ENCODE measurements around the gene ARIH2.
A peak's percentile ranks its signal among the peaks of the same experiment; 100 is the strongest.

ARIH2 gene

GRCh38 chr3:48926425-48927392, 8.1 kb downstream of the ARIH2 start:
- no peaks in the 10 kb centered on the region for H3K27me3 ChIP-seq
- peaks cover 43 to 71% (median 48%) of the 10 kb centered on the region in 10 experiments for H3K4me1 ChIP-seq
- H3K4me2 ChIP-seq, result peak overlapping the region; percentile 43 to 84 (median 71)
- no peaks in the 10 kb centered on the region for H3K9me3 ChIP-seq (replicated peaks in 1 of 11)
- H4K20me1 ChIP-seq, result peaks cover 91 to 100% (median 99%) of the 10 kb centered on the region in 11 experiments; a peak in 21 of 22 replicates
- no peak for TF ChIP-seq Cebpa-rat (IDR thresholded peaks at IDR 0.05)
- H3K27ac ChIP-seq, result peak overlapping the region in 6 of 11 experiments; percentile 1 to 65 (median 26); a peak in 7 of 22 replicates
- peak overlapping the region in 4 of 11 experiments; percentile 17 to 49 (median 34); a peak in 4 of 22 replicates for H3K9ac ChIP-seq
- no peak overlapping the region; a peak in 1 of 20 replicates for H3K4me3 ChIP-seq
- peaks cover 78 to 100% (median 98%) of the 10 kb centered on the region in 11 experiments for H3K36me3 ChIP-seq

- Histone ChIP-seq H3K27ac (peak overlapping the region in 5 of 11 experiments; percentile 1 to 65 (median 35); a peak in 9 of 22 replicates), H3K9ac (no peak overlapping the region), H4K20me1 (peaks cover 92 to 100% (median 99%) of the 10 kb centered on the region in 11 experiments; a peak in 21 of 22 replicates), H3K4me3 (peak overlapping the region in 1 of 10 experiments; percentile 32; a peak in 3 of 20 replicates), H3K4me1 (peaks cover 38 to 76% (median 44%) of the 10 kb centered on the region in 10 experiments), H3K36me3 (peaks cover 69 to 100% (median 99%) of the 10 kb centered on the region in 11 experiments), H3K27me3 (no peaks in the 10 kb centered on the region), H3K9me3 (replicated peaks in 1 of 11) (no peaks in the 10 kb centered on the region; a peak in 2 of 22 replicates), H3K4me2 (peak overlapping the region; percentile 43 to 84 (median 71))
- peak in 3 of 11 experiments; percentile 56 to 79 (median 63); a peak in 4 of 22 replicates for TF ChIP-seq Cebpa-rat (IDR thresholded peaks at IDR 0.05)
Measured at GRCh38 chr3:48927928-48928327, 9.3 kb downstream of the ARIH2 start.

GRCh38 chr3:48928679-48929078, 10.0 kb downstream of the ARIH2 start:
- H3K4me1 ChIP-seq, result peaks cover 38 to 76% (median 44%) of the 10 kb centered on the region in 10 experiments
- peak overlapping the region in 1 of 11 experiments; percentile 52; a peak in 1 of 22 replicates for H3K9ac ChIP-seq
- no peaks in the 10 kb centered on the region for H3K27me3 ChIP-seq
- no peak overlapping the region for H3K4me3 ChIP-seq
- H3K36me3 ChIP-seq, result peaks cover 69 to 100% (median 100%) of the 10 kb centered on the region in 11 experiments
- TF ChIP-seq Cebpa-rat (IDR thresholded peaks at IDR 0.05), result no peak
- H4K20me1 ChIP-seq, result peaks cover 95 to 100% (median 100%) of the 10 kb centered on the region in 11 experiments; a peak in 21 of 22 replicates
- H3K9me3 ChIP-seq (replicated peaks in 1 of 11), result no peaks in the 10 kb centered on the region; a peak in 2 of 22 replicates
- peak overlapping the region; percentile 16 to 84 (median 71); a peak in 20 of 22 replicates for H3K4me2 ChIP-seq
- H3K27ac ChIP-seq, result peak overlapping the region in 3 of 11 experiments; percentile 20 to 65 (median 32); a peak in 4 of 22 replicates

GRCh38 chr3:48929358-48930035, 10.9 kb downstream of the ARIH2 start:
- Histone ChIP-seq H3K4me2 (peak overlapping the region in 10 of 11 experiments; percentile 16 to 84 (median 70); a peak in 18 of 22 replicates), H3K9ac (peak overlapping the region in 1 of 11 experiments; percentile 52; a peak in 1 of 22 replicates), H3K27ac (peak overlapping the region in 2 of 11 experiments; percentile 29 to 32; a peak in 2 of 22 replicates), H3K27me3 (no peaks in the 10 kb centered on the region), H3K9me3 (replicated peaks in 1 of 11) (no peaks in the 10 kb centered on the region; a peak in 2 of 22 replicates), H4K20me1 (peaks cover 89 to 100% (median 99%) of the 10 kb centered on the region in 11 experiments; a peak in 21 of 22 replicates), H3K4me3 (no peak overlapping the region), H3K4me1 (peaks cover 38 to 77% (median 44%) of the 10 kb centered on the region in 10 experiments), H3K36me3 (peaks cover 69 to 100% (median 99%) of the 10 kb centered on the region in 11 experiments)
- no peak for TF ChIP-seq Cebpa-rat (IDR thresholded peaks at IDR 0.05)

DNA sequence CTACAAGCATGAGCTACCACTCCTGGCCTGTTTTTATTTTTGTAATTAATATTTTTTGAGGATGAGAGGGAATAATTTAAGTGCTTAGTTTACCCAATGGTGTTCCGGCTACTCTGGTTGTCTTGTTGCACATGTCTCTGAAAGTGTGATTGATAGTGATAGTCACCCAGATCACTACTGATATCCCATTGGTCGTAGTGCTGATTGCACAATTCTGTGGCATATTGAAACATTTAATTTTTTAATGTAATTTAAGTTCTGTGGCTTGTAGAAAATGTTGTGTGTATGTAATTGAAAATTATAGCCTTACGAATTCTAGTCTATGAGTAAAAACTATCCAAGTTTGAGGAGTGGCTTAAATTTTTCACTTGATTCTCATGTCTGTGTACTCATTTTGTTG, 11.9 kb downstream of the ARIH2 start:
- TF ChIP-seq Cebpa-rat (IDR thresholded peaks at IDR 0.05), result peak in 1 of 11 experiments; percentile 12; a peak in 1 of 22 replicates
- H3K4me2 ChIP-seq, result peak overlapping the region in 2 of 11 experiments; percentile 11 to 82; a peak in 2 of 22 replicates

DNA sequence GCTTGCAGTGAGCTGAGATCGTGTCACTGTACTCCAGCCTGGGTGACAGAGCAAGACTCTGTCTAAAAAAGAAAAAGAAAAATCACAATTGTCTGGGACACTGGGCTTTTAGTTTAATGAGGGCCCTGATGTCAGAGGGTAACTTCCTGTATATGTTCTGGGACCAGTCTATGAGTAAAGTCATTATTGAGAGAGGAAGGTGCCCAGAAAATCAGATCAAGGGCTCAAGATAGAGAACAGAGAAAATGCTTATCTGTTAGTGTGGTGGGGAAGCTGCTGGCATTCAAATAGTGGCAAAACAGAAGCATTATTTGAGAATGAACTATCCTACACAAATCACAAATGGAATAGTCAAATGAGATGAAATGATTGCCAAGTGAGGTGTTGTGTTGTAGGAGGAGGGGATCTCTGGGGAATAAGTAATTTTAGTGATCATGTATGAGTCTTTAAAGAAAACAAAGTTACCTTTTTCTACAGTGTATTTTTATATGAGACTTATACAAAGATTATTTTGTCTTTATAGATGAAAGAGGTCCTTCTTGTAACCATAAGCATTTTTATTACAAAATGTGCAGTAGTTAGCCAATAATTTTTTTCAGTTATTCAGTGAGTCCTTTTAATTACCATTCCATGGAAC, 13.4 kb downstream of the ARIH2 start:
- H4K20me1 ChIP-seq, result peaks cover 71 to 100% (median 98%) of the 10 kb centered on the region in 11 experiments; a peak in 21 of 22 replicates
- peaks cover 68 to 100% (median 99%) of the 10 kb centered on the region in 11 experiments for H3K36me3 ChIP-seq
- no peaks in the 10 kb centered on the region; a peak in 2 of 22 replicates for H3K9me3 ChIP-seq (replicated peaks in 1 of 11)
- H3K9ac ChIP-seq, result no peak overlapping the region; a peak in 1 of 22 replicates
- H3K4me2 ChIP-seq, result peak overlapping the region in 2 of 11 experiments; percentile 23 to 46; a peak in 3 of 22 replicates
- peaks cover 26 to 78% (median 33%) of the 10 kb centered on the region in 10 experiments for H3K4me1 ChIP-seq
- no peak overlapping the region for H3K4me3 ChIP-seq
- no peaks in the 10 kb centered on the region for H3K27me3 ChIP-seq
- no peak overlapping the region for H3K27ac ChIP-seq
- no peak for TF ChIP-seq Cebpa-rat (IDR thresholded peaks at IDR 0.05)

More for the DNA sequence above, 11.9 kb downstream of the ARIH2 start:
- Histone ChIP-seq H3K27ac (no peak overlapping the region), H3K4me1 (peaks cover 38 to 88% (median 44%) of the 10 kb centered on the region in 10 experiments), H3K9ac (no peak overlapping the region), H3K9me3 (replicated peaks in 1 of 11) (no peaks in the 10 kb centered on the region; a peak in 2 of 22 replicates), H3K27me3 (no peaks in the 10 kb centered on the region), H4K20me1 (peaks cover 78 to 100% (median 100%) of the 10 kb centered on the region in 11 experiments; a peak in 21 of 22 replicates), H3K4me3 (no peak overlapping the region), H3K36me3 (peaks cover 68 to 100% (median 99%) of the 10 kb centered on the region in 11 experiments)

GRCh38 chr3:48934333-48934991, 15.8 kb downstream of the ARIH2 start:
- H3K4me2 ChIP-seq, result peak overlapping the region in 1 of 11 experiments; percentile 18; a peak in 1 of 22 replicates
- peaks cover 2 to 54% (median 9%) of the 10 kb centered on the region in 10 experiments; a peak in 17 of 20 replicates for H3K4me1 ChIP-seq
- no peak overlapping the region for H3K4me3 ChIP-seq
- H4K20me1 ChIP-seq, result peaks cover 50 to 98% (median 86%) of the 10 kb centered on the region in 11 experiments; a peak in 21 of 22 replicates
- peaks cover 62 to 98% (median 95%) of the 10 kb centered on the region in 11 experiments for H3K36me3 ChIP-seq
- no peaks in the 10 kb centered on the region; a peak in 2 of 22 replicates for H3K9me3 ChIP-seq (replicated peaks in 1 of 11)
- TF ChIP-seq Cebpa-rat (IDR thresholded peaks at IDR 0.05), result no peak
- no peaks in the 10 kb centered on the region for H3K27me3 ChIP-seq
- no peak overlapping the region for H3K9ac ChIP-seq
- no peak overlapping the region for H3K27ac ChIP-seq
